Kidney (tissue), 14 donors: ENCODE data around the gene WDR45B. TPM values are rescaled to one million over a fixed set of nuclear protein-coding genes. Genes with fewer than 3 reads are reported as not detected.

Source experiments
- DNase-seq, 5 donors: peaks; one replicate each; pipeline ENCODE4 v3.0.0-alpha.2; 2013 to 2020
- FAIRE-seq: peaks from 2 replicates; lab custom pipeline; 2012; peaks lifted over from hg19 to GRCh38; lab: Jason Lieb, UNC
- H3K27ac ChIP-seq, 2 donors: one replicate each; pipeline ENCODE4 v1.7.0; 2013; ENCODE audit warnings: low read depth in 2 of 2, low read length in 2 of 2, inconsistent platforms in 1 of 2
- H3K27me3 ChIP-seq: one replicate; pipeline ENCODE4 v1.7.1; 2013; ENCODE audit warnings: low read length, inconsistent platforms; ENCODE audit not compliant: control insufficient read depth, insufficient read depth
- H3K36me3 ChIP-seq, 3 donors: one replicate each; pipeline versions ENCODE4 v1.7.0 to v1.7.1; 2013; ENCODE audit warnings: low read length in 3 of 3, control low read depth in 1 of 3, inconsistent platforms in 1 of 3; ENCODE audit not compliant: insufficient read depth in 3 of 3, control insufficient read depth in 2 of 3
- H3K4me1 ChIP-seq, 3 donors: one replicate each; pipeline versions ENCODE4 v1.7.0 to v1.7.1; 2013; ENCODE audit warnings: low read length in 3 of 3, inconsistent platforms in 1 of 3, low read depth in 1 of 3; ENCODE audit not compliant: control insufficient read depth in 2 of 3, insufficient read depth in 2 of 3
- H3K4me3 ChIP-seq, 3 donors: one replicate each; pipeline versions ENCODE4 v1.7.0 to v1.8.1; 2013; ENCODE audit warnings: low read length in 3 of 3, control low read depth in 1 of 3, inconsistent platforms in 1 of 3
- H3K9ac ChIP-seq, 3 donors: one replicate each; pipeline versions ENCODE4 v1.7.0 to v1.7.1; 2013; ENCODE audit warnings: low read length in 3 of 3, control low read depth in 1 of 3, inconsistent platforms in 1 of 3
- H3K9me3 ChIP-seq, 3 donors: one replicate each; pipeline versions ENCODE4 v1.7.0 to v1.7.1; 2013; ENCODE audit warnings: low read length in 3 of 3, control low read depth in 1 of 3, inconsistent platforms in 1 of 3; ENCODE audit not compliant: control insufficient read depth in 2 of 3, insufficient read depth in 1 of 3
- intact Hi-C: fragments of 100-400 bp; cut with DNase I; formaldehyde crosslinking; loops from one replicate; pipeline ENCODE4 v1.11.1; 2022
- polyA plus RNA-seq: library from polyadenylated mRNA; stranded (reverse); fragments of 350-450 nt; fragmentation: Illumina TruSeq; extraction: RNeasy Lipid Tissue Mini Kit (QIAGEN cat#74804); gene quantifications from one replicate; pipeline ENCODE4 v1.2.3, GENCODE V29; 2014; ENCODE audit warnings: low read depth, low replicate concordance; ENCODE audit not compliant: insufficient read depth
- total RNA-seq: library from RNA; stranded (reverse); fragmentation: NEBNext Ultra II Directional; extraction: Animal tissue kit (Norgen Biotek cat#: 25700); gene quantifications from one replicate; pipeline ENCODE4 v1.2.1, GENCODE V29; 2021
- TF ChIP-seq, protein P1 (sequence below): IDR thresholded peaks from 3 replicates; pipeline ENCODE4 v1.5.1; 2012; ENCODE audit warnings: mild to moderate bottlenecking, moderate library complexity, borderline replicate concordance; ENCODE audit not compliant: insufficient read depth; ENCODE audit errors: extremely low read depth
- donor health status: control.
- donor health status: control.
- donor health status: control.
- donor health status: control.
- donor health status: control.
- donor health status: DM: yes; HTN: yes; CAD: no.
- donor health status: Normal renal cell carcinoma (clear cell type).

WDR45B gene
- total and polyA plus RNA-seq, 2 donors from 2014 or later, result 64.7 to 65.4 TPM

DNA sequence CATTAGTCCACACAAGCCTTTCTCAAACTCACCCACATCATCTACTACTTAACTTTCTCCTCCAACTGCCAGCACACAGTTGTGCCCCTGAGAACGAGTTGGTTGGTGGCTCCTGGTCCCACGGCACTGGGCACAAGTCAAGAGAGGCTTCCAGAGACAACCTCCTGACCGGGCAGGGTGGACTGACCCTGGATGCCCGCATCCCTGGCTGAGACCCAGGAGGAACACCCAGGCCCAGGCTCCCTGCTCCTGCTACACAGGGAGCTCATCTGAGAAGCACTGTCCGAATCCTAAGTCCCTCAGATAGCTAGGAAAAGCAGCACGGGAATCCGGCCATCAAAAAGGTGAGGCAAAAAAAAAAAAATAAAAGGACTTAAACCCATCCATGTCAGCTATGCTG is 29.0 kb downstream of the WDR45B start:
- no peak overlapping the region for H3K9ac ChIP-seq
- peaks cover 7 to 42% (median 29%) of the 10 kb centered on the region in 3 donors for H3K36me3 ChIP-seq
- TF ChIP-seq, protein P1, sequence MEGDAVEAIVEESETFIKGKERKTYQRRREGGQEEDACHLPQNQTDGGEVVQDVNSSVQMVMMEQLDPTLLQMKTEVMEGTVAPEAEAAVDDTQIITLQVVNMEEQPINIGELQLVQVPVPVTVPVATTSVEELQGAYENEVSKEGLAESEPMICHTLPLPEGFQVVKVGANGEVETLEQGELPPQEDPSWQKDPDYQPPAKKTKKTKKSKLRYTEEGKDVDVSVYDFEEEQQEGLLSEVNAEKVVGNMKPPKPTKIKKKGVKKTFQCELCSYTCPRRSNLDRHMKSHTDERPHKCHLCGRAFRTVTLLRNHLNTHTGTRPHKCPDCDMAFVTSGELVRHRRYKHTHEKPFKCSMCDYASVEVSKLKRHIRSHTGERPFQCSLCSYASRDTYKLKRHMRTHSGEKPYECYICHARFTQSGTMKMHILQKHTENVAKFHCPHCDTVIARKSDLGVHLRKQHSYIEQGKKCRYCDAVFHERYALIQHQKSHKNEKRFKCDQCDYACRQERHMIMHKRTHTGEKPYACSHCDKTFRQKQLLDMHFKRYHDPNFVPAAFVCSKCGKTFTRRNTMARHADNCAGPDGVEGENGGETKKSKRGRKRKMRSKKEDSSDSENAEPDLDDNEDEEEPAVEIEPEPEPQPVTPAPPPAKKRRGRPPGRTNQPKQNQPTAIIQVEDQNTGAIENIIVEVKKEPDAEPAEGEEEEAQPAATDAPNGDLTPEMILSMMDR, result no peak

DNA sequence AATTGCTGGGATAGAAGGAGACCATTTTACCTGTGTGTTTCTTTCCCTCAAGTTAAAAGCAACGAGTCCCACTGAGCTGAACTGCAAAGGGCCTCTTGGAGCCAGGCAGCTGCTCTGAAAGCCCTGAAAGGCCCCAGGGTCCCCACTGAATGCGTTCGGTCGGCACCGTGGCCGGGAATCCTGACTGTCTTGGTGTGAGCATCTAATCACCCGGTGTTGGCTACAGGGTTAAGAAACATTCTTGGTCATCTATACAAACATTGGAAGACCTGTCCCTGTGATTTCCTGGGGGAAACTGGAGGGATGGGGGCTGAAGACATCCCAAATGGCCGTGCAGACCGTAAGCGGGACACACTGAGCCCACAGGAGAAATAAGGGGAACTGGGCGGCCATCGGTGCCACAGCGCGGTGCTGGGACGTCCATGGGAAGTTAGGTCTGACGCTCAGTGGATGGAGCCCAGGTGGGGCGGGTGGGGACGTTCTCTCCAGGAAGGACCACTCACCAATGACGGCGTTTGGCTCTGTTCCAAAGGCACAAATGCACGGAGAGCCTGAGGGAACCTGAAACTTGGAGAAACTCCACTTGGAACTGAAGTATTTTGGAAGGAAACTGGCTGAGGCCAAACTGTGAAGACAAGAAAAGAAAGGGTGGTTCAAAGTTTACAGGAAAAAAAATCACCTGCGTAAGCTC is 32.1 kb downstream of the WDR45B start:
- H3K4me1 ChIP-seq, result peaks cover 0 to 2% (median 0%) of the 10 kb centered on the region in 3 donors
- intact Hi-C loops, result no loop called here
- DNase-seq (peak in 1 of 5 donors; percentile 68), FAIRE-seq (no peak)
- no peaks in the 10 kb centered on the region for H3K27me3 ChIP-seq
- H3K9me3 ChIP-seq, result no peaks in the 10 kb centered on the region
- no peak overlapping the region for H3K27ac ChIP-seq
- H3K4me3 ChIP-seq, result no peak overlapping the region
- H3K9ac ChIP-seq, result no peak overlapping the region
- peaks cover 2 to 38% (median 27%) of the 10 kb centered on the region in 3 donors for H3K36me3 ChIP-seq
- TF ChIP-seq, protein P1, result no peak

More for the DNA sequence above, 29.0 kb downstream of the WDR45B start:
- no peak for FAIRE-seq
- Histone ChIP-seq H3K27ac (no peak overlapping the region), H3K4me1 (no peaks in the 10 kb centered on the region), H3K4me3 (no peak overlapping the region), H3K9me3 (no peaks in the 10 kb centered on the region), H3K27me3 (no peaks in the 10 kb centered on the region)
- peak in 1 of 5 donors; percentile 49 for DNase-seq
- intact Hi-C loops, result no loop called here

DNA sequence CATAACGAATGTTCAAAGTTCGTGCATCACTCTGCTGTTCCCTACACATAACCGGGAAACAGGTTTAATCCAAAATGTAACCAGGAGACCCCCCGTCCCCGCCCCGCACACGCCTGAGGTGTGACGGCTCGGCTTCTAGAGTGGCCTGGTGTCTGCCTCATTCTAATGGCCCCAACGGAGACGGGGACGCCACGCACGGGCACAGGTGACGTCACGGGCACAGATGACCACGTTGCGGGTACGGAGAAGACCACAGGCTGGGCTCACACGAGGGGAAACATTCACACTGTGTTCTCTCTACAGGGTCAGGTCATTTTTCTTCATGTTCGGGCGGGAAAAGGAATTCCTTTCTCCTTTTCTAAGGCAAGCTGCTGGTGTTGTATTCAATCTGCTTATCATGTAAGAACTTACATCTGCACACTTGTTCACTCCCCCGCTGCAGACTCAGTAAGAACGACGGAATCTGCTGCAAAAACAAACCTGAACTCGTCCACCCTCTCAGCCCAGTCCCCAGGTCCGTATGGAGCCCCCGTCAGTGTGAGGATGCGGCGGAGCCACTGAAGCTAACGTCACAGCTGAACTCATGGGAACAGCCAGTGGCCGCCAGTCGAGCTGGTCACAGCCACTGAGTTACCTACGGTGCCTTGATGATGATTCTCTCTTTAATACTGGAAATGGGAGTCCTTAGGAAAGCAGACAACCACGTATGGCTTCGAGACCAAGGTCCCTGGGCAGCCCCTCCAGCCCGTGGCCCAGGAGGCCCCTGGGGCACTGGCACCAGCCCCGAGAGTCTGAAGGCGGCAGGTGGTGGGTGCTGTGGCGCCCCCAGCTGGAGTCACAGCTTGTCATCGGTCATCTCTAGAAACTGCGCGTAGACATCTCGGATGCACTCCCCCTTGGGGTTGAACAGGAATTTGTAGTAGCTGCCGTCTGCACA is 32.9 kb downstream of the WDR45B start:
- intact Hi-C loops, result no loop called here
- no peak overlapping the region for H3K9ac ChIP-seq
- H3K27ac ChIP-seq, result no peak overlapping the region
- H3K4me1 ChIP-seq, result peaks cover 0 to 2% (median 0%) of the 10 kb centered on the region in 3 donors
- TF ChIP-seq, protein P1, result no peak
- H3K9me3 ChIP-seq, result no peaks in the 10 kb centered on the region
- peak overlapping the region in 1 of 3 donors; percentile 9 for H3K4me3 ChIP-seq
- H3K36me3 ChIP-seq, result peaks cover 2 to 38% (median 24%) of the 10 kb centered on the region in 3 donors
- DNase-seq (peak in 1 of 5 donors; percentile 63), FAIRE-seq (no peak)
- H3K27me3 ChIP-seq, result no peaks in the 10 kb centered on the region
